DMS53 treated with DMSO at 0.1 percent for 48 hours (cell line): ENCODE results near the gene PCDH8.
"Not testable (repeated sequence)": the region's sequence is repeated elsewhere in the genome, so short reads cannot be mapped to it uniquely, and the experiment has no call there.

Experiments
- DNase-seq: peaks from one replicate; lab custom pipeline; 2025; ENCODE audit not compliant: unreplicated experiment; lab: John Stamatoyannopoulos, UW

PCDH8 gene

GRCh38 chr13:52850396-52851136 lies 2.1 kb upstream of the PCDH8 start:
- DNase-seq: peak; percentile 75

- peak; percentile 33 for DNase-seq
Observed at GRCh38 chr13:52850072-52850395, 1.6 kb upstream of the PCDH8 start.

- peak; percentile 55 for DNase-seq
Observed at GRCh38 chr13:52849291-52850071, 1.0 kb upstream of the PCDH8 start.

GRCh38 chr13:52847682-52848432 lies 583 bp downstream of the PCDH8 start:
- DNase-seq: no peak

- no peak for DNase-seq
Observed at GRCh38 chr13:52847322-52847681, 1.1 kb downstream of the PCDH8 start.

GRCh38 chr13:52846567-52847321 lies 1.7 kb downstream of the PCDH8 start:
- DNase-seq: no peak

GRCh38 chr13:52845766-52846566 lies 2.5 kb downstream of the PCDH8 start:
- peak; percentile 23 for DNase-seq

GRCh38 chr13:52845334-52845761 lies 3.1 kb downstream of the PCDH8 start:
- peak; percentile 3 for DNase-seq

GRCh38 chr13:52844836-52845235 lies 3.6 kb downstream of the PCDH8 start:
- DNase-seq: no peak

- DNase-seq: no peak
Observed at GRCh38 chr13:52842441-52842840, 6.0 kb downstream of the PCDH8 start.

GRCh38 chr13:52840066-52840465 lies 8.4 kb downstream of the PCDH8 start:
- no peak for DNase-seq

GRCh38 chr13:52838433-52839107 lies 9.9 kb downstream of the PCDH8 start:
- DNase-seq: no peak

GRCh38 chr13:52837850-52838249 lies 10.6 kb downstream of the PCDH8 start:
- no peak for DNase-seq

- DNase-seq: no peak
Observed at GRCh38 chr13:52835071-52835839, 13.2 kb downstream of the PCDH8 start.

- no peak for DNase-seq
Observed at GRCh38 chr13:52833296-52833875, 15.1 kb downstream of the PCDH8 start.

GRCh38 chr13:52832313-52832712 lies 16.1 kb downstream of the PCDH8 start:
- DNase-seq: peak; percentile 2

GRCh38 chr13:52830946-52831345 lies 17.5 kb downstream of the PCDH8 start:
- DNase-seq: no peak

GRCh38 chr13:52827839-52828238 lies 20.6 kb downstream of the PCDH8 start:
- no peak for DNase-seq

GRCh38 chr13:52817886-52818285 lies 30.6 kb downstream of the PCDH8 start:
- not testable (repeated sequence) for DNase-seq
